GM23338 (cell line): ENCODE measurements around the gene SASH1. TPM values are rescaled to one million over a fixed set of nuclear protein-coding genes. Genes with fewer than 3 reads are reported as not detected.

Source experiments
- ATAC-seq: fragments of 200-7000 bp; cut with Tn5 transposase; 3 replicates; pipeline ENCODE4 v1.9.1; 2020
- DNase-seq: peaks from one replicate; pipeline ENCODE4 v3.0.0-alpha.2; 2015; ENCODE audit warnings: low spot score
- H2AFZ ChIP-seq: fragments of 200-600 bp; sonication (generic); 2 replicates; pipeline ENCODE4 v1.8.0; 2016; ENCODE audit warnings: antibody characterized with exemption, mild to moderate bottlenecking, moderate library complexity
- H3F3A ChIP-seq: fragments of 200-600 bp; sonication (generic); replicated peaks from 2 replicates; pipeline ENCODE4 v1.8.0; 2017; ENCODE audit warnings: antibody characterized with exemption, mixed run types, low read depth
- H3K27ac ChIP-seq: fragments of 200-600 bp; sonication (generic); 2 replicates; pipeline ENCODE4 v1.6.1; 2016; ENCODE audit warnings: low read depth
- H3K27me3 ChIP-seq: fragments of 200-600 bp; sonication (generic); 2 replicates; pipeline ENCODE4 v1.8.0; 2016; ENCODE audit warnings: mild to moderate bottlenecking, mixed run types, moderate library complexity; ENCODE audit not compliant: insufficient read depth
- H3K36me3 ChIP-seq: fragments of 200-600 bp; sonication (generic); 2 replicates; pipeline ENCODE4 v1.8.0; 2016; ENCODE audit warnings: mild to moderate bottlenecking; ENCODE audit not compliant: insufficient read depth
- H3K4me1 ChIP-seq: fragments of 200-600 bp; sonication (generic); 2 replicates; pipeline ENCODE4 v1.8.0; 2016; ENCODE audit warnings: mild to moderate bottlenecking, moderate library complexity; ENCODE audit not compliant: insufficient read depth
- H3K4me2 ChIP-seq: fragments of 200-600 bp; sonication (generic); 2 replicates; pipeline ENCODE4 v1.7.1; 2017; ENCODE audit warnings: mixed run types
- H3K4me3 ChIP-seq: fragments of 200-600 bp; sonication (generic); 2 replicates; pipeline ENCODE4 v1.6.1; 2016; ENCODE audit warnings: mixed run types
- H3K79me2 ChIP-seq: fragments of 200-600 bp; sonication (generic); replicated peaks from 2 replicates; pipeline ENCODE4 v1.8.0; 2017; ENCODE audit warnings: mild to moderate bottlenecking; ENCODE audit not compliant: insufficient read depth
- H3K9me2 ChIP-seq: fragments of 200-600 bp; sonication (generic); 2 replicates; pipeline ENCODE4 v1.8.0; 2017; ENCODE audit not compliant: insufficient read depth
- H4K20me1 ChIP-seq: fragments of 200-600 bp; sonication (generic); replicated peaks from 2 replicates; pipeline ENCODE4 v1.8.0; 2017; ENCODE audit warnings: mild to moderate bottlenecking; ENCODE audit not compliant: insufficient read depth
- H3K27ac Mint-ChIP-seq: 2 replicates; pipeline ENCODE4 v1.8.0; 2020; ENCODE audit warnings: inconsistent platforms, mild to moderate bottlenecking, moderate library complexity, mixed read lengths
- H3K27me3 Mint-ChIP-seq: 3 replicates; pipeline ENCODE4 v1.8.0; 2022; ENCODE audit warnings: low read depth, mild to moderate bottlenecking, moderate library complexity, mixed read lengths, inconsistent platforms; ENCODE audit not compliant: insufficient read depth, poor library complexity
- H3K36me3 Mint-ChIP-seq: 3 replicates; pipeline ENCODE4 v1.8.0; 2021; ENCODE audit warnings: low read depth, mild to moderate bottlenecking, inconsistent platforms, moderate library complexity, mixed read lengths
- H3K4me1 Mint-ChIP-seq: 3 replicates; pipeline ENCODE4 v1.8.0; 2020; ENCODE audit warnings: mild to moderate bottlenecking, inconsistent platforms, mixed read lengths
- H3K4me3 Mint-ChIP-seq: 3 replicates; pipeline ENCODE4 v1.8.0; 2021; ENCODE audit warnings: moderate library complexity, mild to moderate bottlenecking, inconsistent platforms, mixed read lengths
- H3K9me3 Mint-ChIP-seq: 3 replicates; pipeline ENCODE4 v1.8.0; 2020; ENCODE audit warnings: moderate library complexity, mild to moderate bottlenecking, inconsistent platforms, mixed read lengths
- CREB1 ChIP-seq: fragments of 250-450 bp; sonication (Bioruptor Pico); IDR thresholded peaks from 2 replicates; pipeline ENCODE4 v1.5.0; 2020; ENCODE audit warnings: low read depth, mild to moderate bottlenecking, moderate library complexity
- CTCF ChIP-seq, 2 experiments: fragments of 200-600 bp in 1 of 2; sonication (generic) in 1 of 2; conservative IDR thresholded peaks; 2 replicates each; pipeline versions ENCODE4 v1.5.1 to v1.6.1; 2016 to 2017; ENCODE audit warnings: antibody characterized with exemption in 2 of 2, low read depth in 2 of 2, mild to moderate bottlenecking in 2 of 2, moderate library complexity in 1 of 2
- ETS1 ChIP-seq: IDR thresholded peaks from 2 replicates; pipeline ENCODE4 v1.6.1; 2016; ENCODE audit warnings: antibody characterized with exemption
- EZH2 ChIP-seq: fragments of 200-600 bp; sonication (generic); IDR thresholded peaks from one replicate; pipeline ENCODE4 v1.8.0; 2017; ENCODE audit warnings: antibody characterized with exemption, mild to moderate bottlenecking, low read depth; ENCODE audit not compliant: unreplicated experiment
- EZH2phosphoT487 ChIP-seq: fragments of 200-600 bp; sonication (generic); IDR thresholded peaks from one replicate; pipeline ENCODE4 v1.8.1; 2018; ENCODE audit warnings: antibody characterized with exemption; ENCODE audit not compliant: unreplicated experiment
- REST ChIP-seq: IDR thresholded peaks from one replicate; pipeline ENCODE4 v1.6.1; 2018; ENCODE audit warnings: antibody characterized with exemption; ENCODE audit not compliant: unreplicated experiment
- STAT1 ChIP-seq: IDR thresholded peaks from one replicate; pipeline ENCODE4 v1.6.1; 2016; ENCODE audit warnings: antibody characterized with exemption; ENCODE audit not compliant: unreplicated experiment
- ZNF114 ChIP-seq: fragments of 250-450 bp; sonication (Bioruptor Pico); IDR thresholded peaks from 2 replicates; pipeline ENCODE4 v1.5.0; 2020; ENCODE audit warnings: mild to moderate bottlenecking, moderate library complexity
- polyA plus RNA-seq: library from polyadenylated mRNA; unstranded; fragments of >200 nt; fragmentation: Nextera tagmentation; extraction: Ambion mirVana; gene quantifications from 2 replicates; pipeline ENCODE4 v1.2.1, GENCODE V29; 2016
- total RNA-seq: library from RNA; depleted of rRNA; stranded (reverse); fragments of >200 nt; shearing (Covaris generic); gene quantifications from 2 replicates; pipeline ENCODE4 v1.2.3, GENCODE V29; 2014

SASH1 gene
- total and polyA plus RNA-seq, 2 experiments from 2014 or later, result 8.2 to 30.2 TPM

DNA sequence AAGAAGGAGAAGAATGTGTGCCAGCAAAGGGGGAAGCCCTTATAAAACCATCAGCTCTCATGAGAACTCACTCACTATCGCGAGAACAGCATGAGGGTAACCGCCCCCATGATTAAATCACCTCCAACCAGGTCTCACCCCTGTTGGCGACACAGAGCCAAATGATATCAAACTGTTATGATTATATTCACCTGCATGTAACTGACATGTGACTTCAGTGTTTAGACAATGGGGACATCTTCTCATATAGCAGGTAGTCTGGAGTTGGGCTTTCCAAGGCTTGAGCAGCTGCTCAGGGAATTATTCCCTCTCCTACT, 115.2 kb downstream of the SASH1 start (continued):
- no peak for TF ChIP-seq REST
- TF ChIP-seq CTCF (conservative IDR thresholded peaks at IDR 0.05; ENCODE audit: low read depth in 2 of 2), result no peak
- no peak for TF ChIP-seq EZH2
- TF ChIP-seq STAT1, result no peak
- TF ChIP-seq ETS1, result no peak

DNA sequence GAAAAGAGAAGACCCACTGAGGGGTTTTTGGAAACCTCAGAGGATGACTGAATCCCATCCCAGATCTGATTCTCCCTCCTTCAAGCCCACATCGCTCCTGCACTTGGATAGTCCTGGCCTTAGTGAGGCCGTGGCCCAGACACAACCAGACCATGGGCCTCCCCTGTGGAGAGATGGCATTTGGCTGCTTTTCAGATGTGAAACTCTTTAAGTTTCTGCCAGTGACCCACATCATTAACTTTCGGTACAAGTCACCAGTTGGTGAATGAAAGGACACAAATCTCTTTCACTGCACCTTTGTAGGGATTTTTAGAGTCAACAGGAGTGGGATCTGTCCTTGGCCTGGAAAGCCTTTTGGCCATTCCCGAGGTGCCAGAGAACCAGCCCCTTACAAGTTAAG, 116.6 kb downstream of the SASH1 start:
- H3K4me3 ChIP-seq, result no peak overlapping the region
- no peaks in the 10 kb centered on the region for H3K36me3 ChIP-seq
- 0 out of 2 replicates have a peak, but pooled peaks cover 8% of the 10 kb centered on the region for H3K79me2 ChIP-seq
- no peaks in the 10 kb centered on the region for H3K9me3 Mint-ChIP-seq
- H4K20me1 ChIP-seq, result 0 out of 2 replicates have a peak, but pooled peaks cover 7% of the 10 kb centered on the region
- DNase-seq (no peak), ATAC-seq (no peak)
- H3K27me3 ChIP-seq, result no peaks in the 10 kb centered on the region
- TF ChIP-seq REST, result no peak
- TF ChIP-seq EZH2, result no peak
- no peak for TF ChIP-seq EZH2phosphoT487
- no peak for TF ChIP-seq CTCF (conservative IDR thresholded peaks at IDR 0.05; ENCODE audit: low read depth in 2 of 2)
- TF ChIP-seq CREB1 (CRISPR knock-in tag), result no peak
- TF ChIP-seq ZNF114, result no peak
- no peak for TF ChIP-seq ETS1
- peaks cover 3% of the 10 kb centered on the region for H3K27me3 Mint-ChIP-seq
- no peak overlapping the region for H2AFZ ChIP-seq
- peaks cover 17% of the 10 kb centered on the region for H3K4me1 Mint-ChIP-seq
- no peaks in the 10 kb centered on the region for H3K9me2 ChIP-seq
- peaks cover 5% of the 10 kb centered on the region; the same call in 1 of the 2 replicates for H3K4me1 ChIP-seq
- no peak overlapping the region for H3K4me3 Mint-ChIP-seq
- no peak overlapping the region for H3K27ac ChIP-seq
- no peaks in the 10 kb centered on the region for H3F3A ChIP-seq
- H3K4me2 ChIP-seq, result no peak overlapping the region
- H3K36me3 Mint-ChIP-seq, result no peaks in the 10 kb centered on the region
- no peak overlapping the region for H3K27ac Mint-ChIP-seq
